ENCODE results near the gene GPS2.
"Not testable (repeated sequence)": the region's sequence is repeated elsewhere in the genome, so short reads cannot be mapped to it uniquely, and the experiment has no call there.

Gene GPS2, protein sequence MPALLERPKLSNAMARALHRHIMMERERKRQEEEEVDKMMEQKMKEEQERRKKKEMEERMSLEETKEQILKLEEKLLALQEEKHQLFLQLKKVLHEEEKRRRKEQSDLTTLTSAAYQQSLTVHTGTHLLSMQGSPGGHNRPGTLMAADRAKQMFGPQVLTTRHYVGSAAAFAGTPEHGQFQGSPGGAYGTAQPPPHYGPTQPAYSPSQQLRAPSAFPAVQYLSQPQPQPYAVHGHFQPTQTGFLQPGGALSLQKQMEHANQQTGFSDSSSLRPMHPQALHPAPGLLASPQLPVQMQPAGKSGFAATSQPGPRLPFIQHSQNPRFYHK

DNA sequence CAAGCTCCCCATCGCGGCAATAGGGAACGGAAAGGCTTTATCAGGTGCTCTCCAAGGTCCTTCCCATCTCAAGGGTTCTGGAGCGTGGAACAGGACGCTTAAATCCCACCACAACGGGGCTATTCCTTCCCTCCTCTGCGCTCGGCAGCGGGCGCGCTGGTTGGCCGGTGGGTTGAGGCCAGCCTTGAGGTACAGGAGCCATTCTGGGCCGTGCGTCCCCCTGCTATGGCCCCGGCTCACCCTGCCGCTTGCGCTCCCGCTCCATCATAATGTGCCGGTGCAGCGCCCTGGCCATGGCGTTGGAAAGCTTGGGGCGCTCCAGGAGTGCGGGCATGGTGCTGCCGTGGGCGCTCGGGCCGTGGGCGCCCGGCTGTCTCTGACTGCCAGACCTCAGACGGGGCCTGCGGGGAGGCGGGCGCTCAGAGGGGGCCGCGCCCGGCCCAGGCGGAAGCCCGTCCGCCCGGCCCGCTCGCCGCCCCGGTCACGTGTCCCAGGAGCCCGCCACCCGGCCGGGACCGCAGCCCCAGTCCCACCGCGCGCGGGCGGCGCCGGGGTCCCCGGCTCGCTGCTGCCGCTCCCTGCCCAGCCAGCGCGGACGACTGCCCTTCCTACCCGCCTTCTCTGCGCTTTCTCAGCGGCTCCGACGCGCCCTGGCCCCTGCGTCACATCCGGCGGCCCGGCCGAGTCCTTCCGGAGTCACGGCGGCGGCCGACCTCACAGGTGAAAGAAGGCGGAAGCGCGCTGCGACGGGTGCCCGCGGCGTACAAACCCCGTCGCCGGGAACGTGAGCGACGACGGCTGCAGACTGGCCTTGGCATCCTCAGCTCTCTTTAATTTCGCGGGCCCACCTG is at the start of gene GPS2:
GPS2 (minus strand) TSS at position 642 of the 851 bp plus-strand sequence; CDS start at position 334, 308 bp downstream.
- FAIRE-seq = no peak

DNA sequence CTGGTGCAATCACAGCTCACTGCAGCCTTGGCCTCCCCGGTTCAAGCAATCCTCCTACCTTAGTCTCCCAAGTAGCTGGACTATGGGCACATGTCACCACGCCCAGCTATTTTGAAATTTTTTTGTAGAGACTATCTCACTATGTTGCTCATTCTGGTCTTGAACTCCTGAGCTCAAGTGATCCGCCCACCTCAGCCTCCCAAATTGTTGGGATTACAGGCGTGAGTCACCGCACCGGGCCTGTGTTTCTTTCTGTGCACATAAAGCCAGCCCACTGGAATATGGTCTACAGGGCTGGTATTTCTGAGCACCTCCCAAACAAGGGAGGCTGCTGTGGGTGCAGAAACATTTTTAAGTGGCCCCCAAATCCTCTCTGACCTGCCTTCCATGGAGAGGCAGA is 48.2 kb upstream of the GPS2 start:
- FAIRE-seq = no peak

DNA sequence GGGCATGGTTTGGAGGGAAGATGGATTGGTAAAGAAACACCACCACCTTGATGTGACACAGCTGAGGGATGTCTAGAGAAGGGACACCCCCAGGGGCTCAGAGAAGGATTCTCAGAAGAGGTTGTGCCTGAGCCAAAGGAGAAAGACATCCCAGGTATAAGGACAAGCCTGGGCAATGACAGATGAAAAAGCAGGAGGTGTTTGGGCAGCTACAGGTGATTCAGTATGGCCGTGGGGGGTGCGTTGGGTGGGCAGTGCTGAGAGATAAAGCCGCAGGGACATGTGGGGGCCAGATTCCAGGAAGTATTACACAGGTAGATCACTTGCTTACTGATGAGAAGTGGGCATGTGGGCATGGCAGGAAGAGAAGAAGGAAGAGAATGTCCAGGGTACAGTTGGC is 46.7 kb upstream of the GPS2 start:
- FAIRE-seq = no peak

DNA sequence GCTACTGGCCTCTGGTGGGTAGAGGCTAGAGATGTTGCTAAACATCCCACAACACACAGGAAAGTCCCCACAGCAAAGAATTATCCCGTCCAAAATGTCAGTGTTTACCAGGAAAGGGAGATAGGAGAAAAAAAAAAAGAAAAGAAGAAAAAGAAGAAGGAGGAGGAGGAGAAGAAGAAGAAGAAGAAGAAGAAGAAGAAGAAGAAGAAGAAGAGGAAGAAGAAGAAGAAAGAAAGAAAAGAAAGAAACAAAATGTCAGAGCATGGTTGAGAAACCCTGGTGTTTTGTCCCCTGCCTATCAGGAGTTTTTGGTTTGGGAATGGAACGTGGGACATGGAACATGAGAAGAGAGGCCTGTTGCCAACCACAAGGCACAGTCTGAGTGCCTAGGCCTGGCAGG is 42.2 kb upstream of the GPS2 start:
- no peak for FAIRE-seq

DNA sequence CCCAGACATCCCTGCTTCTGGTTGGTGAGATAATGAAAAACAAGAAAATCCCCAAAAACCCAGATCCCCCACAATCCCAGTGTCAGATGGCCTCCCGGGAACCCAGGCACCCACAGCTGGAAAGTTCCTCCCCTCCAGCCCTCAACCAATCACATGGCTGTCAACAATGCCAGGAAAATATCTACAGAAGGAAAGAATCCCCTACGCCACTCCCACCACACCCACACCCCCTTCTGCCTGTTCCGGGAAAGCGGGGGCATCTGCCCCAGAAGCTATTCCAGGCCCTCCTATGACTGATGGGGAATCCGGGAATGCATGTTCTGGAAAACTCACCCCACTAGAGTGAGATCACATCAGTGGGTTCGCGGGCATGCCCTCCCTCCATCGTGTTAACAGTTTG is 41.6 kb upstream of the GPS2 start:
- FAIRE-seq = no peak

DNA sequence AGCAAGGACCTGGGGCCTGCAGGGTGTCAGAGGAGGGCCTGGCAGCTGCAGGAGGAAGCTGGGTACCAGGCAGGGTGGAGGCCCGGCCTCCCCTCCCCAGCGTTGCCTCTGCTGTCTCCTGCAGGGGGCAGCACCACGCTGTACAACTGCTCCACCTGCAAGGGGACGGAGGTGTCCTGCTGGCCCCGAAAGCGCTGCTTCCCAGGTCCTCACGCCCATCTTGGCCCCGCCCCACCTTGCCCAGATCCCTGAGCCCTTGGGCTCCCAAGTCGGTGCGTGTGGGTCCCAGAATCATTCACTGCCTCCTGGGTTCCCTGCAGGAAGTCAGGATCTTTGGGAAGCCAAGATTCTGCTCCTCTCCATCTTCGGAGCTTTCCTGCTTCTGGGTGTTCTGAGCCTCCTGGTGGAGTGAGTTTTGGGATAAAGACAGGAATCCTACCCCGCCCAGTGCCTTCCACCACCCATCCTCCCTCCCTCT is 41.0 kb upstream of the GPS2 start:
- no peak for FAIRE-seq

DNA sequence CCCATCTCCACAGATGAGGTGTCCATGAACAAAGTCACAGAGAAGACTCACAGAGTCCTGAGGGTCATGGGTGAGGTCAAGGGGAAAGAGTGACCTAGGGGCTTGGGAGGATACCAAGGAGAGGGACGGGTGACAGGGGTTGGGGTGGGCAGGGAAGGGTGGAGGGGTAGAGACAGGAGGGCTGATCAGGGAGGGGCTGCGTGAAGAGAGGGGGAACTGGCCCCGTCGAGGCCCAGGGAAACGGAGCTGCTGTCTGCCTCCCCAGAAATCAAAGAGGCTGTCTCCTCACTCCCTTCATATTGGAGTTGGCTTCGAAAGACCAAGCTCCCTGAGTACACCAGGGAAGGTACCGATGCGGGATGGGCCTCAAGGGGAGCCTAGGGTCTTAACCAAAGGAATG is 40.4 kb upstream of the GPS2 start:
- FAIRE-seq = no peak

DNA sequence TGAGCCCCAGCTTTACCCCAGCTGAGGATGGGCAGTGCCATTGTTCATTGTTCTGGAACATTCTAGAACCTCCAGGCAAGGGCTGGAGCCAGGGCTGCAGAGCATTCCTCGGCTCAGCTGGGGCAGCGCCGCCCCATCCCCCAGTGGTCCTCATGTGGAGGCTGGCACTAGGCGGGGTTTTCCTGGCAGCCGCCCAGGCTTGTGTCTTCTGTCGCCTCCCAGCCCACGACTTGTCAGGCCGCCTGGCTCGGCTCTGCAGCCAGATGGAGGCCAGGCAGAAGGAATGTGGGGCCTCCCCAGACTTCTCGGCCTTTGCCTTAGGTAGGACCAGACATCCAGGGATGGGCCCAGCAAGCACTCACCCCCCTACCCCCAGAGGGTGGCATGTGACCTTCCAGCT is 39.9 kb upstream of the GPS2 start, which contains the start of gene TMEM95:
TMEM95 (plus strand) TSS at position 104 of the 400 bp plus-strand sequence; CDS start at position 153, 49 bp downstream.
- no peak for FAIRE-seq

DNA sequence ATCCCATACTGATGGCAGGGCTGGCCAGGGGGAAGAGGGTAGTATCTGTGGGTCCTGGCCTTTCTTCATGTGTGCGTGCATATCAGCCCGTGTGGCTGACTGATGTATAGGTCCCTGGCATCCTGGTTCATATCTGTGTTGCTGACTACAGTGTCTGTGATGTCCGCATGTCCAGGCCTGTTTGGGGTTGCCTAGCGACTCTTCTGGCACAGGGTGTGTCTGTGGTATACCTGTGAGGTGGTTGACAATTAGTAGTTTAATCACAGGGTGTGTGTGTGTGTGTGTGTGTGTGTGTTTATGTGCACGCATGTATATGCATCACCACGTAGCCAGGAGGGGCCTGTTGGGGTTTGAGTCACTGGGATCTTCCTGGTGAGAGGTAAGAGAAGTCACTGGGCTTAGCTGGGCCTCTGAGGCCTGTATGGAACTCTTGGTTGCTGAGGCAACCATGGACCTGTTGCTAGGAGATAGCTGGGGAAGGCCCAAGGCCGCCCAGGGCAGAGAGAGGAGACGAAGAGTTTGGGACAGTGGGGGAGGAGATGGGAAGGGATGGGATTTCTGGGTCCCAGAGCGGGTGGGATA is 39.2 kb upstream of the GPS2 start:
- FAIRE-seq = no peak

DNA sequence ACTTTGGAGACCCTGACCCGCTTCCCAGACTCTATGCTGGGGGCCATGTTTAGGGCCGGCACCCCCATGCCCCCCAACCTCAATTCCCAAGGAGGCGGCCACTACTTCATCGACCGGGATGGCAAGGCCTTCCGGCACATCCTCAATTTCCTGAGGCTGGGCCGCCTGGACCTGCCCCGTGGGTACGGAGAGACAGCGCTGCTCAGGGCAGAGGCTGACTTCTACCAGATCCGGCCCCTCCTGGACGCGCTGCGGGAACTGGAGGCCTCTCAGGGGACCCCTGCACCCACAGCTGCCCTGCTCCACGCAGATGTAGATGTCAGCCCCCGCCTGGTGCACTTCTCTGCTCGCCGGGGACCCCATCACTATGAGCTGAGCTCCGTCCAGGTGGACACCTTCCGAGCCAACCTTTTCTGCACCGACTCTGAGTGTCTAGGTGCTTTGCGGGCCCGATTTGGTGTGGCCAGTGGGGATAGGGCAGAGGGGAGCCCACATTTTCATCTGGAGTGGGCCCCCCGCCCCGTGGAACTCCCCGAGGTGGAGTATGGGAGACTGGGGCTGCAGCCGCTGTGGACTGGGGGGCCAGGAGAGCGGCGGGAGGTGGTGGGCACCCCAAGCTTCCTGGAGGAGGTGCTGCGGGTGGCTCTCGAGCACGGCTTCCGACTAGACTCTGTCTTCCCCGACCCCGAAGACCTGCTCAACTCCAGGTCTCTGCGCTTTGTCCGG is 37.9 kb upstream of the GPS2 start:
- FAIRE-seq = no peak

DNA sequence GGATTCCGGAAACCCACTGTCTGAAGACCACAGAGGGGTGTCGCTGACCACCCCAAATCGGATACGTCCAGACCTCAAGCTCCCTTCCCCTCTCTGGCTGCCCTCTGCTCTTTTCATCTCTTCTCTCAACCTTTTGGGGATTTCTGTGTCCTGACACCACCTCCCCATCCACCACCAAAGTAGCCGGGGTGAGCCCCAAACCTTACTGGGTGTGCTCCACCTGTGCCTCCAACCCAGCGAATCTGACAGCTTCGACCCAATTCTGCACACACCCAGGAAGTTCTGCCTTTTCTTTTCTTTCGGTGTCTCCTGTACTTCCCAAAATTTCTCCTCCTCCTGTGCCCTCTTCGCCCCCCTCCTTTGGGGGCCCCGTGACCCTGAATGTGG is 37.3 kb upstream of the GPS2 start:
- no peak for FAIRE-seq

DNA sequence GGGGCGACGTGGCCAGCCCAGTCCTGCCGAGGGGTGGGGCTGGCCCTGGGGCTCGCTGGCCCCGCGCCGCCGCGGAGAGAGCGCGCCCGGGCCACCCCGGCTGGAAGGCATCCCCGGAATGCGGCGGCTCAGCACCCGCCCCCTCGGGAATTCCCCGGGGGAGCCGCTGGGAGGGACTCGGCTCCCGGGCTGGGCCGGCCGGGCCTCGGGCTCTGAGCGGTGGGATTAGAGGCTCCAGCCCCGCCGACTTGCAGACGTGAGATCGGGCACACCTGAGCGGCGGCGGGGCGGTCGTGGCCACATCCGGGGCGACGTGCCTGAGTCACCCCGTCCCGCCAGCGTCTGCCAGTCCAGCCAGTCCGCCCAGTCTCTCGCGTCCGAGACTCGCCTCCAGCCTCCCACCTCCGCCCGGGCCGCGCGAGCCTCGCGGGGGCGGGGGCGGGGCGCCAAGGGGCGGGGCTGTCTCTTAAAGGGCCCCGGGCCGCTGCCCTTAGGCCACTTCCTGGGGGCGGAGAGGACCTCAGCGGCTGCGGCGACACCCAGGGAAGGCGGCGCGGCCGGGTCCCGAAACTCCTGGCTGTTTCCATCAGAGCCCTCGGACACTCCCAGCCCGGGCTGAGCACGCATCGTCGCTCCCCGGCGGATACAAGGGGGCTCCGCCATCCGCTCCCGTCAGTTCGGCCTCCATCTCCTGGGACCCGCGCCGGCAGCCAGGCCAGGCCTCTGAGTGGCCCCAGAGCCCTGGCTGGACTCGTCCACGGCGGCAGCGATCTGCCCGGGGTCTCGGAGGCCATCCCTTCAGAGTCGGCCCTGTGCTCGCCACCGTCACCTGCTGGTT is 36.7 kb upstream of the GPS2 start, which contains the start of gene KCTD11:
KCTD11 (plus strand) TSS at position 498 of the 838 bp plus-strand sequence.
- FAIRE-seq = no peak

DNA sequence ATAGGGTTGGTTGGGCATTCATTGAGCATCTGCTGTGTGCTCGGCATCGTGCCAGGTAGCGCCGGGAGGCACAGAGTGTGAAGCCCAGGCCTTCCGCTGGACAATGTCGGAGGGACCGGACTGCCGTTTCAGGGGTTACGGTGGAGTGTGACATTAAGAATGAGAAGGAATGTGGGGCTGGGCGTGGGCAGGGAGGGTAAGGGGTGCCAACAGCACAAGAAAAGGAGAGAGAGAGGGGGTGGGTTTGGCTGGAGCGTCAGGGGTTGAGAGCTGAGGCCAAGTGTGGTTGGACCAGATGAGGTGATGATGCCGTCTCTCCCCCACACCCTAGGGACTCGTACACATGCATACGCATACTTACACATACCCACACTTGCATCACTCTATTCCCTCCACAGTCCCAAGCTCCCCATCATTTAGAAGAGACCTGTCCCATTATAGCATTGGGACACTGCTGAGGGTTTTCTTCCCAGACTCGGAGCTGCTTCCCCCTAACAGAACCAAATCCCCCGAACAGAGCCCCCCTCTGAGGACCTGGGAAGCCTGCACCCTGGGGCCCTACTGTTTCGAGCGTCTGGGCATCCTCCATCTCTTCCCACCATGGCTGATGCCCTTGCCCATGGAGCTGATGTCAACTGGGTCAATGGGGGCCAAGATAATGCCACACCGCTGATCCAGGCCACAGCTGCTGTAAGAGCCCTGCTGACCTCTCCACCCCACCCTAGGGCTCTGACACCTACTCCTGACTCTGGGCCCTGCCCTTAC is 33.5 kb upstream of the GPS2 start:
- no peak for FAIRE-seq

DNA sequence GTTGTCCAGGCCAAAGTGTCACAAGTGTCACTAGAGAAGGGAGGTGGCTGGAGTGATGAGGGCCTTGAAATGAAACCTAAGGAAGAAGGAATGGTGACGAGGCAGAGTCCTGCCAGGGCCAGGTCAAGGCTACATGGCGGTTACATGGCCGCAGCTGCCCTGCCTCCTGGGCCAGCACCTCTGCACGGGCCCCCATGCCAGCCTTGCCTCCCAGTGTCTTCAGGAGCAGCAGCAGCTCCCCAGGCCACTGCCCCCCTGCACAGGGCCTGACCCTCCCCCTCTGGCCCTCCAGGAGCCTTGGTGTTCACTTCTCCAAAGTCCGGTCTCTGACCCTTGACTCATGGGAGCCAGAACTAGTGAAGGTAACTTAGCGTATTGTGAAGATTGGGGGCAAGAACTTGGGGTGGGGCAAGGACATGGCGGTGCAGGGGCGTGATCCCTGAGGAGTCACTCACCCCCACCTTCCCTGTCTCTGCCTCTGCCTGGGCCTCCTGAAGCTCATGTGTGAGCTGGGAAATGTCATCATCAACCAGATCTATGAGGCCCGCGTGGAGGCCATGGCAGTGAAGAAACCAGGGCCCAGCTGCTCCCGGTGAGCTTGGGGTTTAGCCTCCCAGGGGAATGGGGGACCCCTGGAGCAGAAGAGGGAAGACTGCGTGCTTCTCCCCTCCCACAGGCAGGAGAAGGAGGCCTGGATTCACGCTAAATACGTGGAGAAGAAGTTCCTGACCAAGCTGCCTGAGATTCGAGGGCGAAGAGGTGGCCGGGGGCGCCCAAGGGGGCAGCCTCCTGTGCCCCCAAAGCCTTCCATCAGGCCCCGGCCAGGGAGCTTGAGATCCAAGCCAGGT is 32.7 kb upstream of the GPS2 start:
- no peak for FAIRE-seq

DNA sequence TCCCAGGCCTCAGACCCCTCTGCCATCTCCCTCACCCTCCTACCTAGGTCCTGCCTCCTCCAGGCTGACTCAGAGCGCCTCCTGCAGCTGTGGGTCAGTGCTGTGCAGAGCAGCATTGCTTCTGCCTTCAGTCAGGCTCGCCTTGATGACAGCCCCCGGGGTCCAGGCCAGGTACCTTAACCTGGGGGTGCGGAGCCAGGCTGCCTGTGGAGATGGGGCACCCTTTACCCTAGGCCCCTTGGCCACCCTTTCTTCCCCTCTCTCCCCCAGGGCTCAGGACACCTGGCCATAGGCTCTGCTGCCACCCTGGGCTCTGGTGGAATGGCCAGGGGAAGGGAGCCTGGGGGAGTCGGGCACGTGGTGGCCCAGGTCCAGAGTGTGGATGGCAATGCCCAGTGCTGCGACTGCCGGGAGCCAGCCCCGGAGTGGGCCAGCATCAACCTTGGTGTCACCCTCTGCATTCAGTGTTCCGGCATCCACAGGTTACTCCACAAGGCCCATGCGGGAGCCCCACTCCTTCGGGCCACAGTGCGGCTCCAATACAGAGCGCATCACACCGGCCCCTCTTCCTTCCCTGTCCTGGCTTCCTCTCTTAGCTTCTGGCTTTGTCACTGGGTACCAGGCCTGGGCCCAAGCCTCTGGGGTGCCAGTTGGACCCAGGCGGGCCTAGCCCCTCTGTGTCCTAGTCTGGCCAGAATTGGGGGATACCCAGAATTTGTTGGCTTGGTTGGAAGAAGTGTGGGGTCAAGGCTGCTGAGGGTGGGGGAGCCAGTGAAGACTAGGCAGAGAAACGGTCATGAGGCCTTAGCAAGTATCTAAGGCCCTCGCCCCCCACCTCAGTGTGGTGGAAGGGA is 31.8 kb upstream of the GPS2 start:
- no peak for FAIRE-seq

DNA sequence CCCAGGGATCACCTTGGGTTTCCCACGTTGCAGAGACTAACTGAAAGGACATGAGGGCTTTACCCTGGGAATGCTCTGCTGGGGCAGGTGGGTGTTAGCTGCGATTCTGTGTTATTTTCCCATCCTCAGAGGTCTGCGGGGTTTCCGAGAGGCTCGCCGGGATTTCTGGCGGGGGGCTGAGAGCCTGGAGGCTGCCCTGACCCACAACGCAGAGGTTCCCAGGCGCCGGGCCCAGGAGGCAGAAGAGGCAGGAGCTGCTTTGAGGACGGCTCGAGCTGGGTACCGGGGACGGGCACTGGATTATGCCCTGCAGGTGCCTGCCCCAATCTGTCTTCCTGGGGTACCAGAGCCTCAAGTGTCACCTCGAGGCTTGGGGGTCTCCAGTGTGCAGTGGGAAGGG is 28.1 kb upstream of the GPS2 start:
- FAIRE-seq = no peak

DNA sequence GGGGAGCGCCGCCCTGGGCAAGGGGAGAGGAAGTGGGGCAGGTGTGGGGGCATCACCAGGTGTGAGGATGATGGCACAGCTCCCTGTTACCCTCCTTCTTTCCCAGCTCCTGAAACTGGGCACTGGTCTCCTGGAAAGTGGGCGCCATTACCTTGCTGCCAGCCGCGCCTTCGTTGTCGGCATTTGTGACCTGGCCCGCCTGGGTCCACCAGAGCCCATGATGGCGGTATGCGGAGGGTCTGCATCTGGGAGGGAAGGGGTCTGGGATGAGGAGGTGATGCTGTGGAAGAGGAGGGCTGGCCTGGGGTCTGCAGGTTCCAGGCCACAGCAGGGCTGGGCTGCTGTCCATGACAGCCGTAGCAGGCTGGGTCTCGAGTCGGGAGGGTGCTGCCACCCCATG is 26.7 kb upstream of the GPS2 start:
- FAIRE-seq = no peak

DNA sequence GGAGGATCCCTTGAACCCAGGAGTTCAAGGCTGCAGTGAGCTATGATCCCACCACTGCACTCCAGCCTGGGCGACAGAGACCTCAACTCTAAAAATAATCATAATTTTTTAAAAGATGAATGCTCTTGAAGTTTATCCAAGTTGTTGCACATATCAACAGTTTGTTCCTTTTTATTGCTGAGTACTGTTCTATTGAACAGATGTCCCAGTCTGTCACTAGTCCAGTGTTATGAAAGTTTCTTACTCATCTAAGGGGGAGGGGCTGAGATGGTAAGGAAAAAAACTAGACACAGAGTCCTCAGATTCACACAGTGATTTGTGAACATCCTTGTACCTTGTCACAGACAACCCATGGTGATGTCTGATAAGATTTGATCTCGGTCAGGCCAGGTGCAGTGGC is 25.0 kb upstream of the GPS2 start:
- FAIRE-seq = no peak

DNA sequence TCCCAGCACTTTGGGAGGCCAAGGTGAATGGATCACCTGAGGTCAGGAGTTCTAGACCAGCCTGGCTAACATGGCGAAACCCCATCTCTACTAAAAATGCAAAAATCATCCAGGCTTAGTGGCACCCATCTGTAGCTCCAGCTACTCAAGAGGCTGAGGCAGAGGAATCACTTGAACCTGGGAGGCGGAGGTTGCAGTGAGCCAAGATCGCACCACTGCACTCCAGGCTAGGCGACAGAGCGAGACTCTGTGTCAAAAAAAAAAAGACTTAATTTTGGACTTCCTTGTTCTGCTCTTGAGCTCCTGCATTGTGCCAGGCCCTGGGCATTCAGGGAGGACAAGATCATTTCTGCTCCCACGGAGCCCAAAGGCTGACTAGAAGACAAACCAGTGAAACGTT is 22.4 kb upstream of the GPS2 start:
- FAIRE-seq = not testable (repeated sequence)
